Epidermal melanocyte (primary cell): ENCODE results near the gene CLK4.
A peak's percentile ranks its signal among the peaks of the same experiment; 100 is the strongest.

Experiments
- DNase-seq: peaks from one replicate; pipeline ENCODE4 v3.0.0; 2011; ENCODE audit warnings: low spot score; ENCODE audit not compliant: insufficient read length

The CLK4 gene

GRCh38 chr5:178626484-178627258, at the start of gene CLK4:
CLK4 (minus strand) TSS chr5:178627050; CDS start chr5:178623416, 3,634 bp downstream.
- peak; percentile 82 for DNase-seq

GRCh38 chr5:178675922-178676321, 49.1 kb upstream of the CLK4 start:
- no peak for DNase-seq

- no peak for DNase-seq
Measured at GRCh38 chr5:178674334-178674733, 47.5 kb upstream of the CLK4 start.

- no peak for DNase-seq
Measured at GRCh38 chr5:178673801-178674295, 47.0 kb upstream of the CLK4 start.

- no peak for DNase-seq
Measured at GRCh38 chr5:178672630-178673029, 45.8 kb upstream of the CLK4 start.

GRCh38 chr5:178671602-178672144, 44.8 kb upstream of the CLK4 start:
- DNase-seq: no peak

- no peak for DNase-seq
Measured at GRCh38 chr5:178670351-178670885, 43.6 kb upstream of the CLK4 start.

- DNase-seq: no peak
Measured at GRCh38 chr5:178668579-178668978, 41.7 kb upstream of the CLK4 start.

GRCh38 chr5:178667688-178668087, 40.8 kb upstream of the CLK4 start:
- DNase-seq: no peak

- no peak for DNase-seq
Measured at GRCh38 chr5:178667101-178667500, 40.3 kb upstream of the CLK4 start.

- DNase-seq: no peak
Measured at GRCh38 chr5:178664141-178664540, 37.3 kb upstream of the CLK4 start.

GRCh38 chr5:178662541-178662860, 35.7 kb upstream of the CLK4 start:
- no peak for DNase-seq

- DNase-seq: no peak
Measured at GRCh38 chr5:178661836-178662540, 35.1 kb upstream of the CLK4 start.

- DNase-seq: no peak
Measured at GRCh38 chr5:178651046-178651810, 24.4 kb upstream of the CLK4 start.

- DNase-seq: no peak
Measured at GRCh38 chr5:178650214-178650613, 23.4 kb upstream of the CLK4 start.

- DNase-seq: no peak
Measured at GRCh38 chr5:178649580-178649979, 22.7 kb upstream of the CLK4 start.

GRCh38 chr5:178644826-178645545, 18.1 kb upstream of the CLK4 start:
- no peak for DNase-seq

- DNase-seq: peak; percentile 41
Measured at GRCh38 chr5:178642351-178642909, 15.6 kb upstream of the CLK4 start.

- no peak for DNase-seq
Measured at GRCh38 chr5:178641711-178642110, 14.9 kb upstream of the CLK4 start.

- DNase-seq: no peak
Measured at GRCh38 chr5:178640331-178641045, 13.6 kb upstream of the CLK4 start.
